Measurements from ENCODE around the gene ANG. TPM values are rescaled to one million over a fixed set of nuclear protein-coding genes. Genes with fewer than 3 reads are reported as not detected.

Gene ANG
- total RNA-seq, 1 donor from 2014 or later: 4.2 TPM

DNA sequence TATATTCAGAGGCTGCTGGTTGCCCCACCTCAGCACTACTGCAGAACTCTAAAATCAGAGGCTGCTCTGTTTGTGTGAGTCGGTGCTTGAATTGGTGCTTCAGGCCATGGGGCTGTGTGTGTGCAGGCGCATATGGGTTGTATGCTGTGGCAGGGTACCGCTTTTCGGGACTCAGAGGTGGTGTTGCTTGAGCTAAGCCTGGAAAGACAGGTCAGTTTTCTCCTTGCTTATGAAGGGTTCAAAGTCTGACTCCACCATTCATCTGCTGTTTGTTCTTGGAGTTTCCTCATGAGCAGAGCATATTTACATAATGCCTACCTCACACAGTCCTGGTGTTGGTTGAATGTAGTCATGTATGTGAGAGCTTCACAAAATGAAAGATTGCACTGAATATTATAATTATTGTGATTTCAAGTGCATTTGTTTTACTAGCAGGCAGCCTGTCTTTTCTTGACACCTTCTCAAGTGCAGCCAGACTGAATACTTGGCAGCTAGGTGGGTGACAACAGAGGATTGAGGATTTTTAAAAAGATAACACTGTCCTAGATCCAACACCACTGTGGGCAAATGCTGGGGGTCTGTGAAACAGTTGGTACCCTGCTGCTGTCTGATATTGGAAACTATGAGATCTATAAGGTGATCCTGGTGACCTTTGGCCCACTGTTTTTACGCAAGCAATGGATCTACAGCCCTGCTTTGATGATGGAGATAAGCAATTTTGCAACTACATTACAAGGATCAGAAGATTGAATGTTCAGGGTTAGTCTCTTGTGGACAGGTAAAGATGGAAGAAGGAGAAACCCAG, 1.0 kb upstream of the ANG start:
- Histone ChIP-seq H3K4me3 (no peak overlapping the region), H3K27ac (no peak overlapping the region)
- TF ChIP-seq CTCF (IDR thresholded peaks at IDR 0.05): no peak

DNA sequence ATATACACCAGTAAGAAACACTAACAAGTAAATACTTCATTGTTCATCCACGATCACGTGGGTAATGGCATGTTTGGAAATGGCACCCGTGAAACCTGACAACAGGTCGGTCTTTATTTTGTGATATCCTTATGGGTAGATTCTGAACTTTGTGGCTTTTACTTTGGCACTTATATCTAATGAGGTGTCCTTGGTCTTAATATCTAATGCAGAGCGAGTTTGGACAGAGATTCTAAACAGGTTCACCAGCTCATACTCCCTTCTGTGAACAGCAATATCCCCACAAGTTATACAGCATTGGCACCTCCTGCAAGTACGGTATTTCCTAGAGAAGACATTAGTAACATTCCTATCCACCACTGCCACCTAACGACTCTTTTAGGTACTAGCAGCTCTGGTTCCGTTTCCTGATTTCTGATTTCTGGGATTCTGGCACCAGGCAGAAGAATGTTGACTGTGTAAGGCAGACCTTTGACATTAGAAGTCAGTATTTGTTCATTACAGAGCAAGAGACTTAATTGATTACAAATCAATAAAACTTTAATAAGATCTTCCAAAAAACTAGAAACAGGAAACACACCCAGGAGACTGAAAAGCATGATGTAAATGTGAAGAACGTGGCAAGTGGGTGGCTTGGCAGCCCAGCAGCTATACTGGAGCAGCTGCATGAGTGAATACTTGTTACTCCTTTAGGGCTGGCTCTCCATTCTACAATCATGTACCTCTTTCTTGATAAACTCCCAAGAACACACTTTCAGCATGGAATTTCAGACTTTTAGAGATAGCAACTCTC, 2.5 kb downstream of the ANG start:
- Histone ChIP-seq H3K4me1 (peaks cover 3 to 13% of the 10 kb centered on the region in 2 donors), H3K27me3 (no peaks in the 10 kb centered on the region), H3K9me3 (no peaks in the 10 kb centered on the region), H3K4me3 (no peak overlapping the region), H3K36me3 (peaks cover 0 to 16% of the 10 kb centered on the region in 2 donors), H3K27ac (no peak overlapping the region)
- intact Hi-C loops (cut with DNase I): loop anchor here (1.0 to 2.0 kb wide), 2 partner anchors 28 to 160 kb away; no protein-coding TSS in a partner anchor
- peak in 1 of 2 donors; percentile 81 for DNase-seq (ENCODE audit: low spot score in 2 of 2)
- TF ChIP-seq CTCF (IDR thresholded peaks at IDR 0.05): peak; percentile 75 to 85 (median 77)

More for the DNA sequence above, 1.0 kb upstream of the ANG start:
- Histone ChIP-seq H3K36me3 (no peaks in the 10 kb centered on the region), H3K4me1 (peaks cover 6 to 20% of the 10 kb centered on the region in 2 donors), H3K9me3 (no peaks in the 10 kb centered on the region), H3K27me3 (no peaks in the 10 kb centered on the region)
- DNase-seq (ENCODE audit: low spot score in 2 of 2): no peak
- intact Hi-C loops (cut with DNase I): no loop called here

- no peak overlapping the region for H3K27ac ChIP-seq
- intact Hi-C loops (cut with DNase I): no loop called here
These were observed 3.7 kb downstream of the ANG start for GRCh38 chr14:20692116-20692751.

DNA sequence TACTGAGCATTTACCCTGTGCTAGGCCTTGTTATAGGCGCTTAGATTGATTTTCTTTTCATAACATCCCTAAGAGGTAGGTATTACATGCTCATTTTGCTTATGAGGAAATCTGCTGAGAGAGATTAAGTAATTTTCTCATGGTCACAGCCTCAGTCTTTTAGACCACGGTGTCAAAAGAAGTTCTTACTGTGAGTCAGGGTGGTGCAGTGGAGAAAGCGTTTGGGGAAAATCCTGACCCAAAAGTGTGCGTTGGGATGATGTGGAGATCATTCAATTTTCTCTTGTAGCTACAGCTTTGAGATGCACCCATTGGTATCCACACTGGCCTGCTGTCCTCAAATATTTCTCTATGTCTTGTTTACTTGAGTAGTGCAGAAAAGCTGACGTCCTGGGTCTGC, 8.2 kb downstream of the ANG start:
- no peak for DNase-seq (ENCODE audit: low spot score in 2 of 2)
- Histone ChIP-seq H3K4me1 (no peaks in the 10 kb centered on the region), H3K27ac (no peak overlapping the region), H3K27me3 (no peaks in the 10 kb centered on the region), H3K9me3 (no peaks in the 10 kb centered on the region), H3K36me3 (peaks cover 0 to 30% of the 10 kb centered on the region in 2 donors), H3K4me3 (no peak overlapping the region)
- intact Hi-C loops (cut with DNase I): loop anchor here (5.0 kb wide), 1 partner anchor 161 kb away; no protein-coding TSS in a partner anchor
- TF ChIP-seq CTCF (IDR thresholded peaks at IDR 0.05): no peak

More at GRCh38 chr14:20692116-20692751, 3.7 kb downstream of the ANG start:
- Histone ChIP-seq H3K27me3 (no peaks in the 10 kb centered on the region), H3K9me3 (no peaks in the 10 kb centered on the region), H3K4me1 (peaks cover 0 to 2% of the 10 kb centered on the region in 2 donors), H3K4me3 (no peak overlapping the region), H3K36me3 (peaks cover 0 to 16% of the 10 kb centered on the region in 2 donors)
- TF ChIP-seq CTCF (IDR thresholded peaks at IDR 0.05): no peak
- DNase-seq (ENCODE audit: low spot score in 2 of 2): no peak

DNA sequence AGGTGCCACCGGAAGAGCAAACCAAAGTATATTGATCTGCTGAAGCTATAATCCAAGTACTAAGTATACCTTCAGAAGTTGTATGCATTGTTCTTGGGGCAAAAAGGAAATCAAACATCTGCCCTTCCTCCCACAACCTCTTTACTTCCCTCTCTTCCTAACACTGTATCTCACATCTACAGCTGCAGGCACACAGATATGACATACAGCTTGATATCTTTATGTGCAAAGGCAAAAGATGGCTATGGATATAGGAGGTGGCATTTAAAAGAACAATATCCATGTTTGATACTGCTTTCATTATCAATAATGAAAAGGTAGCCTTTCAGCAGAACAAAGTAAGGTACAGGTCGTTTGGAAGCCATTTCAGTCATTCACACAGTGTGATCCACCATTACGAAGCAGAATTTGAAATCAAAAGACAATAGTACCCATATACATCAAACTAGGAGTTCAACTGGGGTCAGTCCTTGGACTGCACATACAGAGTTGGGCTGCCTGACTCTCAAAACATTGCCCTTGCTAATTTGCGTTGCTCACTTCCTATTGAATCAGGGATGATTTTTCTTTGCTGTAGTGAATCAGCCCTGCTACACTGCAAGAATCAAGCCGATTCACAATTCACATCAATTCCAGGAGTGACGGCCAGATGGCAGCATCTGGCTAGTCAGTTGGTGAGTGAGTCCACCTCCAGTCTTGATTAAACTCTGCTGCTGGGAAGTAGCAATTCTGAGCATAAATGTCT, 8.9 kb downstream of the ANG start:
- peaks cover 0 to 30% of the 10 kb centered on the region in 2 donors for H3K36me3 ChIP-seq
- intact Hi-C loops (cut with DNase I): loop anchor here (5.0 kb wide), 1 partner anchor 160 kb away; no protein-coding TSS in a partner anchor

More for the DNA sequence above, 8.9 kb downstream of the ANG start:
- Histone ChIP-seq H3K27me3 (no peaks in the 10 kb centered on the region), H3K9me3 (no peaks in the 10 kb centered on the region), H3K4me3 (no peak overlapping the region), H3K27ac (no peak overlapping the region), H3K4me1 (no peaks in the 10 kb centered on the region)
- DNase-seq (ENCODE audit: low spot score in 2 of 2): no peak
- TF ChIP-seq CTCF (IDR thresholded peaks at IDR 0.05): peak; percentile 52 to 65 (median 55)
